ENCODE results near the gene TCOF1. TPM values are rescaled to one million over a fixed set of nuclear protein-coding genes. Genes with fewer than 3 reads are reported as not detected.
A peak's percentile ranks its signal among the peaks of the same experiment; 100 is the strongest.

The TCOF1 gene
- total and polyA plus RNA-seq, 12 donors = 12.6 to 30.3 (median 20.8) TPM

DNA sequence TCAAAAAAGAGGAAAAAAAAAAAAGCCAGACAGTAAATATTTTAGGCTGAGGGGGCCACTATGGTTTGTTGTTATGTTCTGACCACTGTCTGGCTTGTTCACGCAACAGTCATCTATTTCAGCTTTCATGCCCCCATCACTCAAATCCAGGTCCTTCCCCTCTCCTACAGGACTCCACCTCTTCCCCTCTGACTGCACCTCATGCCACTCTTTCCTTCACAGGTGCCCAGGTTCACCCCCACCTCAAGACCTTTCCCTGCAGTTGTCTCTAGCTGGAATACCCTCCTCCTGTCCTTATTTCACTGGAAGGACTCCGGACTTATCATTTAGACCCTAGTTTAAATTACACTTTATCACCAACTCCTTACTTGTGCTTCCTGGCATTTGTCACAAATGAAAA lies 88.6 kb downstream of the TCOF1 start:
- no peak for TF ChIP-seq POLR2A (IDR thresholded peaks at IDR 0.05)
- H3K4me3 ChIP-seq = no peak overlapping the region
- no peaks in the 10 kb centered on the region for H3K9me3 ChIP-seq (replicated peaks in 1 of 3)
- H3K27ac ChIP-seq = no peak overlapping the region
- intact Hi-C loops (cut with DNase I) = no loop called here
- peaks cover 0 to 58% of the 10 kb centered on the region in 2 donors for H3K36me3 ChIP-seq (replicated peaks in 1 of 2)
- H3K4me1 ChIP-seq (replicated peaks in 1 of 2) = peaks cover 10 to 16% of the 10 kb centered on the region in 2 donors
- WGBS, 4 donors = 78 to 94% (median 88%) methylated on average over 2 of the region's 2 CpGs
- H3K27me3 ChIP-seq = no peaks in the 10 kb centered on the region
- no peak for DNase-seq

DNA sequence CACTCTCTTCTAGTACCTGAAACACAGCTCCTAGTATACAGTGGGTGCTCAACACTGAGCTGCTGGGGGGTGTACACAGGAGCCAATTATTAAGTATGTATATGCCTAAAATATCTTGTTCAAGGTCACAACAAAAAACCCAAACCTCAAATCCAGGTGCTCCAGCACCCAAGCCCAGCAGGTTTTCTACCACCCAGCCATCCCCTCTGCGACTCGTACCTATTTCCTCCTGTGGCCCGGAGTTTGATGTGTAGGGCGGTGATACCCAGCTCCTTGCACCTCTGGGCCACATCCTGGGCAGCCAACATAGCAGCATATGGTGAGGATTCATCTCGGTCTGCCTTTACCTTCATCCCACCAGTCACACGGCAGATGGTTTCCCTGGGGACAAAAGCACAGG lies 89.1 kb downstream of the TCOF1 start:
- 81 to 90% (median 84%) methylated on average over 6 of the region's 6 CpGs for WGBS, 4 donors
- peaks cover 10 to 16% of the 10 kb centered on the region in 2 donors for H3K4me1 ChIP-seq (replicated peaks in 1 of 2)
- H3K9me3 ChIP-seq (replicated peaks in 1 of 3) = no peaks in the 10 kb centered on the region
- no peak overlapping the region for H3K4me3 ChIP-seq
- TF ChIP-seq POLR2A (IDR thresholded peaks at IDR 0.05) = no peak
- TF ChIP-seq, protein P1, sequence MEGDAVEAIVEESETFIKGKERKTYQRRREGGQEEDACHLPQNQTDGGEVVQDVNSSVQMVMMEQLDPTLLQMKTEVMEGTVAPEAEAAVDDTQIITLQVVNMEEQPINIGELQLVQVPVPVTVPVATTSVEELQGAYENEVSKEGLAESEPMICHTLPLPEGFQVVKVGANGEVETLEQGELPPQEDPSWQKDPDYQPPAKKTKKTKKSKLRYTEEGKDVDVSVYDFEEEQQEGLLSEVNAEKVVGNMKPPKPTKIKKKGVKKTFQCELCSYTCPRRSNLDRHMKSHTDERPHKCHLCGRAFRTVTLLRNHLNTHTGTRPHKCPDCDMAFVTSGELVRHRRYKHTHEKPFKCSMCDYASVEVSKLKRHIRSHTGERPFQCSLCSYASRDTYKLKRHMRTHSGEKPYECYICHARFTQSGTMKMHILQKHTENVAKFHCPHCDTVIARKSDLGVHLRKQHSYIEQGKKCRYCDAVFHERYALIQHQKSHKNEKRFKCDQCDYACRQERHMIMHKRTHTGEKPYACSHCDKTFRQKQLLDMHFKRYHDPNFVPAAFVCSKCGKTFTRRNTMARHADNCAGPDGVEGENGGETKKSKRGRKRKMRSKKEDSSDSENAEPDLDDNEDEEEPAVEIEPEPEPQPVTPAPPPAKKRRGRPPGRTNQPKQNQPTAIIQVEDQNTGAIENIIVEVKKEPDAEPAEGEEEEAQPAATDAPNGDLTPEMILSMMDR (IDR thresholded peaks at IDR 0.05) = no peak
- H3K27me3 ChIP-seq = no peaks in the 10 kb centered on the region
- DNase-seq = no peak
- H3K27ac ChIP-seq = no peak overlapping the region
- peaks cover 0 to 58% of the 10 kb centered on the region in 2 donors for H3K36me3 ChIP-seq (replicated peaks in 1 of 2)
- intact Hi-C loops (cut with DNase I) = no loop called here

DNA sequence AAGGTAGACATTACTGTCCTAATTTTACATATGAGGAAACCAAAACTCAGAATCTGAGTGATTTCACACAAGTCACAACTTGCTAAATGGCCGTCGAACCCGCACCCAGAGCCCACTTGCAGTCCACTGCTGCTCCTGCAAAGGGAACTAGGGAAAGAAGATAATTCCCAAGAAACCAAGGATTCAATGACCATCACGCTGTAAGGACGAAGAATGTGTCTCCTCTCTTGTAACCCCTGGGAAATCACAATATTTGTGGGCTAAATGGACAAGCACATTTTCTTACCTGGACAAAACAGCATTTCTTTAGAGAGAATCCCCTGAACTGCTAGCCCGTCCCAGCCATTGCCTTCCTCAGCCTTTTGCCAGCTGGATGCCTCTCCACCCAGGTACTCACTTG lies 89.7 kb downstream of the TCOF1 start:
- Histone ChIP-seq H3K9me3 (replicated peaks in 1 of 3) (no peaks in the 10 kb centered on the region), H3K27ac (no peak overlapping the region), H3K4me1 (replicated peaks in 1 of 2) (peaks cover 10 to 16% of the 10 kb centered on the region in 2 donors), H3K27me3 (no peaks in the 10 kb centered on the region), H3K36me3 (replicated peaks in 1 of 2) (peaks cover 0 to 53% of the 10 kb centered on the region in 2 donors), H3K4me3 (no peak overlapping the region)
- WGBS, 4 donors = 82 to 86% (median 85%) methylated on average over 6 of the region's 6 CpGs
- no peak for TF ChIP-seq POLR2A (IDR thresholded peaks at IDR 0.05)
- TF ChIP-seq, protein P1 (IDR thresholded peaks at IDR 0.05) = no peak
- intact Hi-C loops (cut with DNase I) = no loop called here
- DNase-seq = no peak

DNA sequence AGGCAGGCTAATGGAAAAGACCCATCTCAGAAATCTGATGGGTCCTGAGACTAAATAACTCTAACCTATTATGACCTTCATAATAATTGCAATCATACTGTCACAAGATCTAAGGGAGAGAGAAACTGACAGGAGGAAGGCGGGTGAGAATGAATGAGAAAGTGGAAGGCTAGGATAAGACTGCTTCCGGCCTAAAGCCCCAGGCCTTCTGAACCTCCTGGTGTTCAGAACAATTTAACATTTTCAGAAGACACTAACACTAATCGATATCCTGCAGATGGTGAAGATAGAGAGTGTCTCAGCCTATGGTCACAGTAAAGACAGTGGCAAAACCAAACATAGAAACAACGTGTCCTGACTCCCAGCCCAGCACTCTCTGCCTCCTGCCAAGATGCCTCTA lies 90.8 kb downstream of the TCOF1 start:
- intact Hi-C loops (cut with DNase I) = no loop called here
- H3K27ac ChIP-seq = peak overlapping the region in 3 of 5 donors; percentile 84 to 99 (median 97)

More for the DNA sequence above, 90.8 kb downstream of the TCOF1 start:
- WGBS, 4 donors = 6 to 15% (median 9%) methylated on average over 4 of the region's 4 CpGs
- Histone ChIP-seq H3K27me3 (no peaks in the 10 kb centered on the region), H3K4me3 (peak overlapping the region in 2 of 4 donors; percentile 43 to 70), H3K9me3 (replicated peaks in 1 of 3) (no peaks in the 10 kb centered on the region), H3K36me3 (replicated peaks in 1 of 2) (peaks cover 0 to 50% of the 10 kb centered on the region in 2 donors), H3K4me1 (replicated peaks in 1 of 2) (peaks cover 10 to 16% of the 10 kb centered on the region in 2 donors)
- peak in 1 of 7 donors; percentile 12 for DNase-seq
- TF ChIP-seq POLR2A (IDR thresholded peaks at IDR 0.05) = no peak
- TF ChIP-seq, protein P1 (IDR thresholded peaks at IDR 0.05) = no peak
